Progenitor cell of endocrine pancreas (in vitro differentiated cells): Measurements from ENCODE around the gene PC. TPM values are rescaled to one million over a fixed set of nuclear protein-coding genes. Genes with fewer than 3 reads are reported as not detected.

ENCODE experiments used
- DNase-seq: peaks from one replicate; pipeline ENCODE4 v3.0.0; 2021; ENCODE audit warnings: low spot score; ENCODE audit not compliant: unreplicated experiment
- H3K27ac Mint-ChIP-seq: 2 replicates; pipeline ENCODE4 v1.8.0; 2021; ENCODE audit warnings: mild to moderate bottlenecking, moderate library complexity, mixed read lengths
- H3K27me3 Mint-ChIP-seq: 2 replicates; pipeline ENCODE4 v1.8.0; 2021; ENCODE audit warnings: mixed read lengths
- H3K36me3 Mint-ChIP-seq: 2 replicates; pipeline ENCODE4 v1.8.0; 2022; ENCODE audit warnings: mixed read lengths; ENCODE audit not compliant: insufficient read depth
- H3K4me1 Mint-ChIP-seq: 2 replicates; pipeline ENCODE4 v1.8.0; 2021; ENCODE audit warnings: low read depth, mixed read lengths
- H3K4me3 Mint-ChIP-seq: 2 replicates; pipeline ENCODE4 v1.8.0; 2021; ENCODE audit warnings: low read depth, mild to moderate bottlenecking, moderate library complexity, mixed read lengths
- H3K9me3 Mint-ChIP-seq: 2 replicates; pipeline ENCODE4 v1.8.0; 2021; ENCODE audit warnings: low read depth, mixed read lengths
- CTCF ChIP-seq: fragments of 200-600 bp; sonication (generic); IDR thresholded peaks from one replicate; pipeline ENCODE4 v1.5.0; 2021; ENCODE audit warnings: antibody characterized with exemption, mild to moderate bottlenecking; ENCODE audit not compliant: unreplicated experiment
- total RNA-seq: library from RNA; stranded (reverse); gene quantifications from 2 replicates; pipeline ENCODE4 v1.2.1, GENCODE V29; 2021

The PC gene
- total RNA-seq, 1 donor from 2014 or later = 25.0 TPM

- Mint-ChIP-seq H3K4me1 (no peaks in the 10 kb centered on the region), H3K4me3 (no peak overlapping the region), H3K36me3 (no peaks in the 10 kb centered on the region), H3K9me3 (no peaks in the 10 kb centered on the region), H3K27me3 (peaks cover 4% of the 10 kb centered on the region), H3K27ac (no peak overlapping the region)
- TF ChIP-seq CTCF = no peak
- DNase-seq = no peak
Observed at GRCh38 chr11:66978229-66978628, 20.0 kb upstream of the PC start.

- H3K36me3 Mint-ChIP-seq = no peaks in the 10 kb centered on the region
- no peak overlapping the region for H3K4me3 Mint-ChIP-seq
- no peak for DNase-seq
- no peaks in the 10 kb centered on the region for H3K4me1 Mint-ChIP-seq
- H3K9me3 Mint-ChIP-seq = no peaks in the 10 kb centered on the region
- no peaks in the 10 kb centered on the region for H3K27me3 Mint-ChIP-seq
- no peak for TF ChIP-seq CTCF
- H3K27ac Mint-ChIP-seq = no peak overlapping the region
Observed at GRCh38 chr11:66976925-66977324, 18.7 kb upstream of the PC start.

GRCh38 chr11:66976028-66976467, 17.9 kb upstream of the PC start:
- H3K4me3 Mint-ChIP-seq = no peak overlapping the region
- H3K27me3 Mint-ChIP-seq = no peaks in the 10 kb centered on the region
- no peaks in the 10 kb centered on the region for H3K36me3 Mint-ChIP-seq
- H3K9me3 Mint-ChIP-seq = no peaks in the 10 kb centered on the region
- TF ChIP-seq CTCF = peak; percentile 73
- no peak overlapping the region for H3K27ac Mint-ChIP-seq
- no peaks in the 10 kb centered on the region for H3K4me1 Mint-ChIP-seq
- peak; percentile 62 for DNase-seq

- H3K36me3 Mint-ChIP-seq = no peaks in the 10 kb centered on the region
- no peak for DNase-seq
Observed at GRCh38 chr11:66975405-66976027, 17.3 kb upstream of the PC start.

GRCh38 chr11:66974724-66975404, 16.7 kb upstream of the PC start, which contains the start of gene C11orf86:
TSS of gene C11orf86 (plus strand) at chr11:66975304. CDS start at chr11:66975363, 59 bp downstream.
- DNase-seq = no peak
- Mint-ChIP-seq H3K27me3 (no peaks in the 10 kb centered on the region), H3K27ac (no peak within 1 kb of the TSS), H3K4me1 (no peaks in the 10 kb centered on the region), H3K4me3 (no peak within 1 kb of the TSS), H3K9me3 (no peaks in the 10 kb centered on the region), H3K36me3 (no peaks in the 10 kb centered on the region)
- TF ChIP-seq CTCF = no peak

More at GRCh38 chr11:66975405-66976027, 17.3 kb upstream of the PC start:
- Mint-ChIP-seq H3K4me1 (no peaks in the 10 kb centered on the region), H3K27ac (no peak overlapping the region), H3K9me3 (no peaks in the 10 kb centered on the region), H3K4me3 (no peak overlapping the region), H3K27me3 (no peaks in the 10 kb centered on the region)
- TF ChIP-seq CTCF = no peak
